ENCODE data around the gene ARPP21.
"Not testable (repeated sequence)": the region's sequence is repeated elsewhere in the genome, so short reads cannot be mapped to it uniquely, and the experiment has no call there.

Gene ARPP21

DNA sequence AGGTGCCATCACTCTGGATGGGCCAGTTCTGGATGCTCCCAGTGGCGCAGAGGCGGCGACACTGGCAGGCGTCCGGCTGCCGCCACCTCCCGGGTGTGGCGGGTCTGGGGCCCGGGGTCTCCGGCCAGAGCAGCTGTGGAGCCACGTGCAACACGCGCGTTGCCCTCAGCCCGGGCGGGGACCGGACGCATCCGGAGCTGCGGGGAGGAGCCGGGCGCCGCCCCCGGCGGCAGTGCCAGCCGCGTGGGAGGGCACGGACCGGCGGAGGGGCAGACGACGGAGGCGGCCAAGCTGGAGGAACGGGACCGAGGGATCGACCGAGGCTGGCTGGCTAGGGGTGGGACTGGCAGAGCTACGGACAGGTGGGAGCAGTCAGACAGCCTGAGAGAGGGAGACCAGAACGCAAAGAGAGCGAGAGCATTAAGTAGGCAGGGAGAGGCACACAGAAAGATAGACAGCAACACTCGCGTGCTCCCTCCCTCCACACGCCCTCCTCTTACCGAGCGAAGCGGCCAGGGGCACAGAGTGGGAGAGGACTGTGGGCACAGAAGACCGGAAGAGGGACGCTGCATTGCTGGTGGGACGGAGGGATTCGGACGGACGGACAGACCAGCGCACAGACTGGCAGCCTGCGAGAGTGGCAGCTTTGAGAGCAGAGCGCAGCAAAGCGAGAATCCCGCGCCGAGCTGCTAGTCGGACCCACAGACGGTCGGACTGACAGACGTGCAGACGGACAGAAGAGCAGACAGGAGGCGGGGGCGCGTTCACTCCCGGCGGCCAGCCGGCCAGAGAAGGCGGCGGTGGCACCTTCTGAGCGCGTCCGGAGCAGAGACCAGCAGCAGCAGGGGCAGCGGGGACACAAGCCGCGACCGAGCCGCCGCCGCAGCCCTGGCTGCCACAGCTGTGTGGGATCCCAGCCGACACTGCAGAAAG is at the start of gene ARPP21:
ARPP21 (plus strand) TSS at position 272 of the 933 bp plus-strand sequence. CDS start 42,227 bp downstream, outside the sequence.
- DNase-seq: no peak

DNA sequence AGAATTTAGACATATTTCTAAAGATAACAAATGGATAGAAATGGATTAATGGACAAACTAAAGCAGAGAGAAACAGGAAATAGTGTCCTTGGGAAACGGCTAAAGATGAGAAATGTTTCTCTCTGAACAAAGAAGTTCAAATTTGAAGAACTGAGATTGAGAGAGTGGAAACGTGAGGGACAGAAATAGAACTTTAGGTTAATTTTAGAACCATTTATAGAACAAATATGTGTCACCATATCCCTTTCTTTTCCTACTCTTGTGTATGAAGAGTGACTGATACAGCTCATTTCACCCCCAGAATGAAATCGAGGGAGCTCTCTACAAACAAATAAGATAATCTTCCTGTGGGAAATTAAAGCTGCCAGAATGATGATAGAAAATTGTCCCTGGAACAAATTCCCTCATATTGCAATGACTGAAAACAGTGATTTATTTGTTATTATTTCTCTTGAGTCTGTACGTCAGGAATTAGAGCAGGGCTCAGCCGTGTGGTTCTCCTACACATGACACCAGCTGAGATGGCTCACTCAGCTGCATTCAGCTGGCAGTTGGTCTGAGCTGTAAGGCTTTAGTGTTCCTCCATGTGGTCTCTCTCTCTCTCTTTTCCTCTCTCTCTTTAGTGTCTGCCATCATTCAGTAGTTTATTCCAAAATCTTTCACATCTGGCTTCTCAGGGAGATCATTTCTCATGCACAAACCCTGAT is 46.6 kb upstream of the ARPP21 start:
- DNase-seq: no peak

GRCh38 chr3:35594739-35595138 is 44.6 kb upstream of the ARPP21 start:
- no peak for DNase-seq

DNA sequence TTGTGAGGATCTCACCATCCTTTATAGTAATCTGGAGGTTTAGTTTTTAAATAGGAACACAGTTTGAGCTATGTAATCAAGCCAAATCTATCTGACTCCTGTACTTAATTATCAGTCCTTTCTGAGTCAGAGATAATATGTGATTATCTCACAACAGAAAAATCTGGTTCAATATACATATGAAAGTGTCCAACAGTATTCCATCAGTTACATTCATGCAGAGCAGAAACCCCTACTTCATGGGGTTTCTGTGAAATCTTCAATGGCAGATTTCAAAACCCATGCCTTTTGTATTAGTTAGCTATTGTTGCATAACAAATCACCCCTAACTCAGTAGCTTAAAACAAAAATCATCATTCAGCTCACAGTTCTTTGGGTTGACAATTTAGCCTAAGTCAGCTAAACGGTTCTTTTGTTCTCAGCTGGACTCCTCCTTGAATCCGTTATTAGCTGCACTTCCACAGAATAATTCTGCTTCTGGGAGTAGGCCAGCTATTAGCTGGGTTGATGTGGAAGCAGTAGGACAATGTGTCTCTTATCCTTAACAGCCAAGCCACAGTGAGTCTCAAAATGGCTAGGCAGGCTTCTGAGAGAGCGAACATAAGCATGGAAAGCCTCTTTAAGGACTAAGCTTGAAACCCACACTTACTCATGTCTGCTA is 42.9 kb upstream of the ARPP21 start:
- no peak for DNase-seq

- no peak for DNase-seq
Observed at GRCh38 chr3:35597490-35597889, 41.8 kb upstream of the ARPP21 start.

DNA sequence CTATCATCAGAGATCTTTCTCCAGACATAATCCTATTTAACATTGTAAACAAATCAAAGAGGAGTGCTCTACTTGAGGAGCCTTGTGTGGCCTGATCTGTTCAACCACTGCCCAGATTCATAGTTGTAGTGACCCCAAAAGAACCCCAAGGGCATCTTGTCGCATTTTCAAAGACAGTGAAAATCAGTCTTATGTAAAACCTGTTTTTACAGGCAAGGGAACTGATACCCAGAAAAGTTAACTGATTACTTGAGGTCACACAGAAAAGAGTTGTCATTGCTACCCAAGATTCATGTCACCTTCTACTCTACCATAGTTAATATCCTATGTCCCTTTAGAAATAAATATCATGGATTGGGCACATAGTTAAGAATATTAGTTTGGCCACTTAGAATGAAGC is 40.5 kb upstream of the ARPP21 start:
- DNase-seq: no peak

- DNase-seq: no peak
Observed at GRCh38 chr3:35601959-35602358, 37.4 kb upstream of the ARPP21 start.

DNA sequence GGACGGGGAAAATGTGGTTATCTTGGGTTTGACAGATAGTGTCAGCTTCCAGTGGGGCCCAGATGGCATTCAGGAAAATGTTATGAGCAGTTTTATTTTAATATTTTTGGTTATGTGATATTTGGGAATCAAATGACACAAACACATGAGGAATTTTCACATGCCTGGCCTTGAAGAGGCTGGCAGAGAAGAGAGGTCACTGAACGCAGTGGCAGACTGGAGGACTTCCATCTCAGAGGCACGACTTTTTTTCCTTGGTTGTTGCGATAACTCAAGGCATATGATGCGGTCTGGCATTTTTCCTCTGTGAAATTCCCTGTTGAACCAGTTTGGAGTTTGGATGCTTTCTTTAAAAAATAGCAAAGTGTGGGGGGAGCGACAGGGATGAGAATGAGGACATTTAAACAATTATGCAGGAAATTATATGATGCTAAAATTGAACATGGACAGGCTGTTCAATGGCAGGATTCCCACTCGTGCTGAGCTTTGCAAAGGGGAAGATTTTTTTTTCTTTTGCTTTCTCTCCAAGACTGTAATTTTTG is 36.9 kb upstream of the ARPP21 start:
- DNase-seq: no peak

DNA sequence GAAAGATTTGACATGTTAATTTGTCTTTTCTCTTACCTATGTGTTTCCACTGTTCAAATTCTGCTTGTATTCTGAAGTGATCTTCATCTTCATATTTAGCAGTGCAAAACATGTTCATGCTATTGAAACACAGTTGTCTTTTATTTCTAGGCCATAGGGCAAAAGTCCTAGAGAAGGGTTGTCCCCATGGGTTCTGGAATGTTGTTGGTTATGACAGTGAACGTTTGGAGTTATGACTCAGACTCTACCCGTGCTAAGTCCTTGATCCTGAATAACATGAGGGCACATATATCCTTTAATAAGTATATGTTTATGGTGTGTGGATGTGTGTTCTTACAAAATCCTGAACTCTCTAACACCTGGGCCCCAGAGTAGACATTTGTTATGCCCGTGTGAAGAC is 23.0 kb upstream of the ARPP21 start:
- DNase-seq: no peak

- no peak for DNase-seq
Observed at GRCh38 chr3:35617370-35617769, 22.0 kb upstream of the ARPP21 start.

DNA sequence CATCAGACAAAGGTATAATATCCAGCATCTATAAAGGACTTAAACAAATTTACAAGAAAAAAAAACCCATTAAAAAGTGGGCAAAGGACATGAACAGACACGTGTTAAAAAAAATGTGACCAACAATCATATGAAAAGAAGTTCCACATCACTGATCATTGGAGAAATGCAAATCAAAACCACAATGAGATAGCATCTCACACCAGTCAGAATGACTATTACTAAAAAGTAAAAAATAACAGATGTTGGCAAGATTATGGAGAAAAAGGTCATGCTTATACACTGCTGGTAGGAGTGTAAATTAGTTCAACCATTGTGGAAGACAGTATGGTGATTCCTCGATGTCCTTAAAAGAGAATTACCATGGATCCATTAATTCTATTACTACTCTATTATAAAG is 19.1 kb upstream of the ARPP21 start:
- DNase-seq: not testable (repeated sequence)

GRCh38 chr3:35624698-35625097 is 14.6 kb upstream of the ARPP21 start:
- no peak for DNase-seq

GRCh38 chr3:35633332-35634124 is 5.8 kb upstream of the ARPP21 start:
- DNase-seq: no peak

DNA sequence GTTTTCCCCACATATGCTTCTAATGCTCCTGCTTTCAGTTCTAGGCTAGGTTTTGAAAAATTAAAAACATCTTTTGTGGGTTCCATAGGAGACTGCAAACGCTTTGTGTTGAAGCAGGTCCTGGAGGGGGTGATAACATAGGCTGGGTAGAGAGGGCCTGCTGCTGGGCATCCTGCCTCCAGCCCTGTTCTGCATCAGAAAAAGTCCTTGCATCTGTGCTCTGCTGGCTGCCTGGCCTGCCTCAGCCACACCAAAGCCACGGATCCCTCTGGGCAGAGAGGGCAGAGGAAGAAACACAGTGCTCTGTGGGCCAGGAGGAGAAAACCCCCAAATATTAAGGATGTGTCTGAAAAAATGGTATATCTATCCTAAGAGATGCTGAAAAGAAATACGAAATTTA is 3.9 kb upstream of the ARPP21 start:
- no peak for DNase-seq

GRCh38 chr3:35635926-35636683 is 3.2 kb upstream of the ARPP21 start:
- DNase-seq: no peak

- DNase-seq: no peak
Observed at GRCh38 chr3:35638251-35638979, 910 bp upstream of the ARPP21 start.

GRCh38 chr3:35638980-35639253 is 408 bp upstream of the ARPP21 start:
- DNase-seq: no peak

GRCh38 chr3:35640190-35641165 is 1.2 kb downstream of the ARPP21 start:
- DNase-seq: no peak

- DNase-seq: no peak
Observed at GRCh38 chr3:35641331-35641730, 2.0 kb downstream of the ARPP21 start.

Measured in fibroblast of skin of right quadriceps (primary cell).